HG03025 (cell line): ENCODE data around the gene CLCN1.

Source experiments
- ATAC-seq: cut with Tn5 transposase; IDR thresholded peaks from one replicate; pipeline ENCODE4 v1.9.1; 2021; ENCODE audit warnings: mild to moderate bottlenecking, moderate library complexity; ENCODE audit not compliant: unreplicated experiment, low FRiP score

CLCN1 gene

GRCh38 chr7:143329471-143330170 lies 13.7 kb downstream of the CLCN1 start:
- ATAC-seq: no peak

GRCh38 chr7:143331179-143331801 lies 15.4 kb downstream of the CLCN1 start:
- ATAC-seq: no peak

- no peak for ATAC-seq
Observed at GRCh38 chr7:143334244-143334643, 18.3 kb downstream of the CLCN1 start.

- ATAC-seq: no peak
Observed at GRCh38 chr7:143337216-143337615, 21.3 kb downstream of the CLCN1 start.

- ATAC-seq: no peak
Observed at GRCh38 chr7:143341842-143342241, 25.9 kb downstream of the CLCN1 start.

GRCh38 chr7:143343596-143343995 lies 27.7 kb downstream of the CLCN1 start:
- ATAC-seq: no peak

- ATAC-seq: no peak
Observed at GRCh38 chr7:143345428-143345900, 29.6 kb downstream of the CLCN1 start.

GRCh38 chr7:143346018-143346417 lies 30.1 kb downstream of the CLCN1 start:
- no peak for ATAC-seq

GRCh38 chr7:143347950-143348349 lies 32.0 kb downstream of the CLCN1 start:
- no peak for ATAC-seq

GRCh38 chr7:143351060-143351459 lies 35.1 kb downstream of the CLCN1 start:
- ATAC-seq: no peak

- no peak for ATAC-seq
Observed at GRCh38 chr7:143351574-143351973, 35.7 kb downstream of the CLCN1 start.

GRCh38 chr7:143352531-143353002 lies 36.7 kb downstream of the CLCN1 start:
- no peak for ATAC-seq

- no peak for ATAC-seq
Observed at GRCh38 chr7:143354376-143354775, 38.5 kb downstream of the CLCN1 start.

GRCh38 chr7:143354965-143355364 lies 39.1 kb downstream of the CLCN1 start:
- ATAC-seq: no peak

GRCh38 chr7:143355450-143356385 lies 39.8 kb downstream of the CLCN1 start:
- ATAC-seq: no peak

GRCh38 chr7:143356414-143357050 lies 40.6 kb downstream of the CLCN1 start:
- no peak for ATAC-seq

- ATAC-seq: no peak
Observed at GRCh38 chr7:143358626-143359025, 42.7 kb downstream of the CLCN1 start.

GRCh38 chr7:143359771-143360353 lies 44.0 kb downstream of the CLCN1 start:
- ATAC-seq: no peak

- ATAC-seq: no peak
Observed at GRCh38 chr7:143360788-143361551, 45.1 kb downstream of the CLCN1 start.
